HCT116 (cell line): ENCODE data around the gene PLB1. TPM values are rescaled to one million over a fixed set of nuclear protein-coding genes. Genes with fewer than 3 reads are reported as not detected.

Source experiments
- ATAC-seq: fragments of 200-7000 bp; cut with Tn5 transposase; 2 replicates; pipeline ENCODE4 v1.9.1; 2020; ENCODE audit warnings: mild to moderate bottlenecking, moderate library complexity
- BruUV-seq: library from RNA; stranded (reverse); fragments of 400-500 nt; replicated peaks from 2 replicates; lab custom pipeline; 2021; lab: Mats Ljungman, UMichigan
- CTCF ChIA-PET: fragments of 300-600 bp; sonication (Branson Sonifier 250); formaldehyde crosslinking; loops from one replicate; lab custom pipeline; 2021; ENCODE audit warnings: antibody characterized with exemption; lab: Charles Lee
- POLR2A ChIA-PET: fragments of 300-600, 350-600 bp; sonication (Branson Sonifier 250); formaldehyde crosslinking; loops from one replicate; lab custom pipeline; 2021; ENCODE audit warnings: antibody characterized with exemption; lab: Charles Lee
- RAD21 ChIA-PET, 2 experiments: fragments of 300-600 bp; sonication (Branson Sonifier 250); formaldehyde crosslinking; loops; one replicate each; lab custom pipeline; 2023; ENCODE audit warnings: low total read pairs in 2 of 2; ENCODE audit not compliant: uncharacterized antibody in 2 of 2, unreplicated experiment in 2 of 2, low non-redundant PET in 1 of 2; lab: Charles Lee
- DNase-seq: peaks from one replicate; pipeline ENCODE4 v3.0.0-alpha.2; 2010; ENCODE audit warnings: low read depth, low spot score
- H2AFZ ChIP-seq: fragments of 200-600 bp; shearing (Covaris generic), sonication (generic); 2 replicates; pipeline ENCODE4 v1.6.1; 2017; ENCODE audit warnings: low read depth, mixed run types, mixed read lengths, antibody characterized with exemption, low read length; ENCODE audit not compliant: poor library complexity, severe bottlenecking
- H3K27ac ChIP-seq: 2 replicates; pipeline ENCODE4 v1.5.1; 2012; ENCODE audit warnings: low read depth, low read length
- H3K27me3 ChIP-seq: fragments of 200-600 bp; sonication (generic); 2 replicates; pipeline ENCODE4 v1.6.1; 2016; ENCODE audit warnings: mixed run types, low read length, mixed read lengths; ENCODE audit not compliant: insufficient read depth
- H3K36me3 ChIP-seq, 2 experiments: fragments of 200-500 bp in 1 of 2; fragments of 200-600 bp in 1 of 2; sonication (Bioruptor generic) in 1 of 2; sonication (generic) in 1 of 2; 2 replicates each; pipeline versions ENCODE4 v1.5.1 to v1.6.1; 2014 to 2016; ENCODE audit warnings: low read length in 2 of 2, inconsistent platforms in 1 of 2, mixed read lengths in 1 of 2, mixed run types in 1 of 2; ENCODE audit not compliant: insufficient read depth in 2 of 2, control insufficient read depth in 1 of 2
- H3K4me1 ChIP-seq, 2 experiments: fragments of 200-600 bp in 1 of 2; sonication (generic) in 1 of 2; 2 replicates each; pipeline versions ENCODE4 v1.5.1 to v1.6.1; 2012 to 2017; ENCODE audit warnings: low read length in 2 of 2, inconsistent platforms in 1 of 2, mild to moderate bottlenecking in 1 of 2, mixed read lengths in 1 of 2, mixed run types in 1 of 2, moderate library complexity in 1 of 2; ENCODE audit not compliant: insufficient read depth in 2 of 2, control insufficient read depth in 1 of 2
- H3K4me2 ChIP-seq: fragments of 200-600 bp; sonication (generic); 2 replicates; pipeline ENCODE4 v1.6.1; 2017; ENCODE audit warnings: mixed run types, low read length, mixed read lengths
- H3K4me3 ChIP-seq, 2 experiments: fragments of 200-600 bp in 1 of 2; sonication (generic) in 1 of 2; replicated peaks in 1 of 2; 2 replicates each; pipeline ENCODE4 v1.5.1; 2011 to 2016; ENCODE audit warnings: low read length in 2 of 2, control low read depth in 1 of 2, low read depth in 1 of 2, mild to moderate bottlenecking in 1 of 2, mixed read lengths in 1 of 2, mixed run types in 1 of 2
- H3K79me2 ChIP-seq: fragments of 200-600 bp; sonication (generic); 2 replicates; pipeline ENCODE4 v1.6.1; 2017; ENCODE audit warnings: mild to moderate bottlenecking, mixed run types, low read length, moderate library complexity, mixed read lengths; ENCODE audit not compliant: insufficient read depth
- H3K9ac ChIP-seq: fragments of 200-600 bp; sonication (generic); 2 replicates; pipeline ENCODE4 v1.6.1; 2016; ENCODE audit warnings: low read length, mixed read lengths
- H3K9me2 ChIP-seq: fragments of 200-600 bp; sonication (generic), shearing (Covaris generic); 2 replicates; pipeline ENCODE4 v1.6.1; 2017; ENCODE audit warnings: mixed run types, mild to moderate bottlenecking, moderate library complexity; ENCODE audit not compliant: insufficient read depth
- H3K9me3 ChIP-seq, 2 experiments: fragments of 200-500 bp in 1 of 2; fragments of 200-600 bp in 1 of 2; sonication (Bioruptor generic) in 1 of 2; sonication (generic) in 1 of 2; 2 replicates each; pipeline ENCODE4 v1.6.1; 2014 to 2017; ENCODE audit warnings: low read length in 2 of 2, mixed read lengths in 2 of 2, inconsistent platforms in 1 of 2, low read depth in 1 of 2, mild to moderate bottlenecking in 1 of 2, mixed run types in 1 of 2, moderate library complexity in 1 of 2; ENCODE audit not compliant: control insufficient read depth in 1 of 2, insufficient read depth in 1 of 2
- H4K20me1 ChIP-seq: fragments of 200-600 bp; sonication (generic), shearing (Covaris generic); 2 replicates; pipeline ENCODE4 v1.6.1; 2017; ENCODE audit warnings: mixed run types, mild to moderate bottlenecking, moderate library complexity; ENCODE audit not compliant: insufficient read depth
- EZH2phosphoT487 ChIP-seq: fragments of 200-600 bp; IDR thresholded peaks from 2 replicates; pipeline ENCODE4 v1.6.1; 2018; ENCODE audit warnings: antibody characterized with exemption, borderline replicate concordance
- FOSL1 ChIP-seq: IDR thresholded peaks from 2 replicates; pipeline ENCODE4 v1.6.1; 2012; ENCODE audit warnings: low read depth
- JUND ChIP-seq: IDR thresholded peaks from 2 replicates; pipeline ENCODE4 v1.6.1; 2012
- POLR2AphosphoS5 ChIP-seq: IDR thresholded peaks from 2 replicates; pipeline ENCODE4 v1.6.1; 2011; ENCODE audit warnings: mild to moderate bottlenecking, low read depth, low read length, moderate library complexity
- SIN3A ChIP-seq: IDR thresholded peaks from 2 replicates; pipeline ENCODE4 v1.6.1; 2012; ENCODE audit warnings: low read depth
- SP1 ChIP-seq: IDR thresholded peaks from 2 replicates; pipeline ENCODE4 v1.6.1; 2012; ENCODE audit warnings: low read depth
- SRF ChIP-seq: IDR thresholded peaks from 2 replicates; pipeline ENCODE4 v1.6.1; 2012; ENCODE audit warnings: low read depth
- TCF7L2 ChIP-seq: IDR thresholded peaks from 2 replicates; pipeline ENCODE4 v1.7.0; 2011; ENCODE audit warnings: borderline replicate concordance, inconsistent platforms; ENCODE audit not compliant: insufficient read depth, insufficient read length; ENCODE audit errors: extremely low read depth
- YY1 ChIP-seq: IDR thresholded peaks from 2 replicates; pipeline ENCODE4 v1.6.1; 2011; ENCODE audit warnings: low read length, low read depth, moderate library complexity, mild to moderate bottlenecking; ENCODE audit not compliant: insufficient replicate concordance; ENCODE audit errors: extremely low read depth
- ZFX ChIP-seq: fragments of 450-650 bp; IDR thresholded peaks from 2 replicates; pipeline ENCODE4 v1.6.1; 2017
- ZNF274 ChIP-seq: fragments of 200-500 bp; sonication (Bioruptor generic); IDR thresholded peaks from 2 replicates; pipeline ENCODE4 v1.6.1; 2014; ENCODE audit warnings: mild to moderate bottlenecking, low read depth, low read length, inconsistent platforms
- intact Hi-C: fragments of 100-400 bp; cut with micrococcal nuclease; formaldehyde crosslinking; loops from 2 replicates; pipeline ENCODE4 v1.10.0; 2022
- total RNA-seq: library from RNA; stranded (reverse); gene quantifications from one replicate; pipeline ENCODE4 v1.2.1, GENCODE V29; 2021; ENCODE audit not compliant: unreplicated experiment
- TF ChIP-seq, protein P1 (sequence below), 3 experiments: fragments of 200-600 bp in 1 of 3; sonication (generic) in 1 of 3; IDR thresholded peaks in 2 of 3; conservative IDR thresholded peaks in 1 of 3; 2 replicates each; pipeline ENCODE4 v1.5.1; 2012 to 2017; ENCODE audit warnings: low read depth in 2 of 3, low read length in 2 of 3, antibody characterized with exemption in 1 of 3, borderline replicate concordance in 1 of 3, control low read depth in 1 of 3, mild to moderate bottlenecking in 1 of 3, mixed read lengths in 1 of 3, mixed run types in 1 of 3, moderate library complexity in 1 of 3; ENCODE audit not compliant: insufficient read depth in 1 of 3
- TF ChIP-seq, protein P2 (sequence below): IDR thresholded peaks from 2 replicates; pipeline ENCODE4 v1.6.1; 2012
- TF ChIP-seq, protein P3 (sequence below): IDR thresholded peaks from 2 replicates; pipeline ENCODE4 v1.6.1; 2012
- TF ChIP-seq, protein P4 (sequence below): IDR thresholded peaks from 2 replicates; pipeline ENCODE4 v1.6.1; 2011; ENCODE audit warnings: mild to moderate bottlenecking, low read length, moderate library complexity; ENCODE audit not compliant: insufficient replicate concordance; ENCODE audit errors: extremely low read depth

PLB1 gene
- total RNA-seq, 1 experiment from 2014 or later = 0.49 TPM

DNA sequence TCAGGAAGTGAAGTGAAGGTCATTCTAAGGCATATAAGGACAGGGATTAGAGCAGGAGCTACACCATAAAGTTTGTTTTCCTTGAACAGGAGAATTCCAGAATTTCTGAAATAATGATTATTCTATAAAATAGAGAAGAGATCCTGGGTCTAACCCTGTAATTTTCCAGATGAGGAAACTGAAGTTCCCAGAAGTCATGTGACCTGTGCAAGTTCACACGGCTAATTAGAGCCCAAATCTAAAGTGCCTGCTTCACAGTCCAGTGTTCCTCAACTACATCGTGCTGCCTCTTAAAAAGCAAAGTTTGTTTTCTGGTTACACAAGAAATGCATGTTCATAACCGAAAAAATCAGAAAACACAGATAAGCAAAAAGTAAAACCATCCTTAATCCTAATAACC, 34.9 kb downstream of the PLB1 start:
- BruUV-seq = no TSS peak
- Histone ChIP-seq H3K4me2 (no peak overlapping the region), H3K9me3 (no peaks in the 10 kb centered on the region), H3K27ac (no peak overlapping the region), H2AFZ (no peak overlapping the region), H3K79me2 (no peaks in the 10 kb centered on the region), H3K36me3 (no peaks in the 10 kb centered on the region), H3K9ac (no peak overlapping the region), H3K9me2 (no peaks in the 10 kb centered on the region), H3K27me3 (no peaks in the 10 kb centered on the region; the same call in 1 of the 2 replicates), H4K20me1 (no peaks in the 10 kb centered on the region), H3K4me3 (no peak overlapping the region), H3K4me1 (no peaks in the 10 kb centered on the region)
- ChIA-PET RAD21 (no interaction called here), CTCF (no interaction called here), POLR2A (no interaction called here)
- no peak for TF ChIP-seq TCF7L2
- DNase-seq (no peak), ATAC-seq (no peak)
- intact Hi-C loops = no loop called here

DNA sequence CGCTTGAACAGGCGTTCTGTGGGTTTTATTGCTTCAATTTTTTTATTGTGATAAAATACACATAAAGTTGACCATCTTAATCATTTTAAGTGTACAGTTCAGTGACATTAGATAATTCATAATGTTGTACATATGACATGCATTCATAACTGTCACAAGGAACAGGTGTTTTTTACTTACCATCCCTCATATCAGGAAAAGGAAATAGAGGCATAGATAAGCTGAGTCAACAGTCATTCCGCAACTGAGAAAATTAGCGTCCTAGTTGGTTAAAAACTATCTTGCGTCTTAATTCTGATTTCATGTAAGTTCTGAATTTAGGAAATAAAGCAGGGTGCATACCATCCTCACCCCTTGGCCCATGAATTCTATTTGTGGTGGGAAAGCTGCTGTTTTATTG, 36.5 kb downstream of the PLB1 start:
- ATAC-seq (no peak), DNase-seq (no peak)
- Histone ChIP-seq H3K27ac (no peak overlapping the region), H3K9me2 (no peaks in the 10 kb centered on the region), H3K4me2 (no peak overlapping the region), H3K9ac (no peak overlapping the region), H3K9me3 (no peaks in the 10 kb centered on the region), H2AFZ (no peak overlapping the region), H3K4me1 (no peaks in the 10 kb centered on the region), H3K27me3 (no peaks in the 10 kb centered on the region; the same call in 1 of the 2 replicates), H3K36me3 (no peaks in the 10 kb centered on the region), H3K4me3 (no peak overlapping the region), H3K79me2 (no peaks in the 10 kb centered on the region), H4K20me1 (no peaks in the 10 kb centered on the region)
- BruUV-seq = no TSS peak
- intact Hi-C loops = no loop called here
- POLR2A ChIA-PET = no interaction called here
- CTCF ChIA-PET = no interaction called here
- RAD21 ChIA-PET = no interaction called here
- TF ChIP-seq, protein P1, sequence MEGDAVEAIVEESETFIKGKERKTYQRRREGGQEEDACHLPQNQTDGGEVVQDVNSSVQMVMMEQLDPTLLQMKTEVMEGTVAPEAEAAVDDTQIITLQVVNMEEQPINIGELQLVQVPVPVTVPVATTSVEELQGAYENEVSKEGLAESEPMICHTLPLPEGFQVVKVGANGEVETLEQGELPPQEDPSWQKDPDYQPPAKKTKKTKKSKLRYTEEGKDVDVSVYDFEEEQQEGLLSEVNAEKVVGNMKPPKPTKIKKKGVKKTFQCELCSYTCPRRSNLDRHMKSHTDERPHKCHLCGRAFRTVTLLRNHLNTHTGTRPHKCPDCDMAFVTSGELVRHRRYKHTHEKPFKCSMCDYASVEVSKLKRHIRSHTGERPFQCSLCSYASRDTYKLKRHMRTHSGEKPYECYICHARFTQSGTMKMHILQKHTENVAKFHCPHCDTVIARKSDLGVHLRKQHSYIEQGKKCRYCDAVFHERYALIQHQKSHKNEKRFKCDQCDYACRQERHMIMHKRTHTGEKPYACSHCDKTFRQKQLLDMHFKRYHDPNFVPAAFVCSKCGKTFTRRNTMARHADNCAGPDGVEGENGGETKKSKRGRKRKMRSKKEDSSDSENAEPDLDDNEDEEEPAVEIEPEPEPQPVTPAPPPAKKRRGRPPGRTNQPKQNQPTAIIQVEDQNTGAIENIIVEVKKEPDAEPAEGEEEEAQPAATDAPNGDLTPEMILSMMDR (IDR thresholded peaks at IDR 0.05 in 2 of 3, conservative IDR thresholded peaks at IDR 0.05 in 1 of 3; ENCODE audit: borderline replicate concordance in 1 of 3, insufficient read depth in 1 of 3, low read depth in 2 of 3, low read length in 2 of 3) = no peak
- TF ChIP-seq, protein P2, sequence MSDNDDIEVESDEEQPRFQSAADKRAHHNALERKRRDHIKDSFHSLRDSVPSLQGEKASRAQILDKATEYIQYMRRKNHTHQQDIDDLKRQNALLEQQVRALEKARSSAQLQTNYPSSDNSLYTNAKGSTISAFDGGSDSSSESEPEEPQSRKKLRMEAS = no peak
- TF ChIP-seq, protein P3, sequence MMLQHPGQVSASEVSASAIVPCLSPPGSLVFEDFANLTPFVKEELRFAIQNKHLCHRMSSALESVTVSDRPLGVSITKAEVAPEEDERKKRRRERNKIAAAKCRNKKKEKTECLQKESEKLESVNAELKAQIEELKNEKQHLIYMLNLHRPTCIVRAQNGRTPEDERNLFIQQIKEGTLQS = no peak
- TF ChIP-seq JUND = no peak
- TF ChIP-seq SIN3A = no peak
- no peak for TF ChIP-seq EZH2phosphoT487
- TF ChIP-seq YY1 = no peak
- TF ChIP-seq FOSL1 = no peak
- TF ChIP-seq SP1 = no peak
- TF ChIP-seq ZNF274 = no peak
- no peak for TF ChIP-seq POLR2AphosphoS5
- TF ChIP-seq ZFX = no peak
- TF ChIP-seq, protein P4, sequence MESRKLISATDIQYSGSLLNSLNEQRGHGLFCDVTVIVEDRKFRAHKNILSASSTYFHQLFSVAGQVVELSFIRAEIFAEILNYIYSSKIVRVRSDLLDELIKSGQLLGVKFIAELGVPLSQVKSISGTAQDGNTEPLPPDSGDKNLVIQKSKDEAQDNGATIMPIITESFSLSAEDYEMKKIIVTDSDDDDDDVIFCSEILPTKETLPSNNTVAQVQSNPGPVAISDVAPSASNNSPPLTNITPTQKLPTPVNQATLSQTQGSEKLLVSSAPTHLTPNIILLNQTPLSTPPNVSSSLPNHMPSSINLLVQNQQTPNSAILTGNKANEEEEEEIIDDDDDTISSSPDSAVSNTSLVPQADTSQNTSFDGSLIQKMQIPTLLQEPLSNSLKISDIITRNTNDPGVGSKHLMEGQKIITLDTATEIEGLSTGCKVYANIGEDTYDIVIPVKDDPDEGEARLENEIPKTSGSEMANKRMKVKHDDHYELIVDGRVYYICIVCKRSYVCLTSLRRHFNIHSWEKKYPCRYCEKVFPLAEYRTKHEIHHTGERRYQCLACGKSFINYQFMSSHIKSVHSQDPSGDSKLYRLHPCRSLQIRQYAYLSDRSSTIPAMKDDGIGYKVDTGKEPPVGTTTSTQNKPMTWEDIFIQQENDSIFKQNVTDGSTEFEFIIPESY = no peak
- no peak for TF ChIP-seq SRF
